HL-60 (cell line): Measurements from ENCODE around the gene ZNF862.

ENCODE experiments used
- POLR2AphosphoS5 ChIP-seq: IDR thresholded peaks from 2 replicates; pipeline ENCODE4 v1.6.1; 2012; ENCODE audit warnings: low read depth
- SPI1 ChIP-seq: IDR thresholded peaks from 2 replicates; pipeline ENCODE4 v1.6.1; 2012; ENCODE audit warnings: low read depth, mild to moderate bottlenecking, borderline replicate concordance
- TF ChIP-seq, protein P1 (sequence below): IDR thresholded peaks from one replicate; pipeline ENCODE4 v1.5.1; 2011; ENCODE audit warnings: low read length, control low read depth, inconsistent platforms; ENCODE audit not compliant: insufficient read depth
- TF ChIP-seq, protein P2 (sequence below): IDR thresholded peaks from 2 replicates; pipeline ENCODE4 v1.6.1; 2012; ENCODE audit warnings: low read depth; ENCODE audit not compliant: insufficient replicate concordance

DNA sequence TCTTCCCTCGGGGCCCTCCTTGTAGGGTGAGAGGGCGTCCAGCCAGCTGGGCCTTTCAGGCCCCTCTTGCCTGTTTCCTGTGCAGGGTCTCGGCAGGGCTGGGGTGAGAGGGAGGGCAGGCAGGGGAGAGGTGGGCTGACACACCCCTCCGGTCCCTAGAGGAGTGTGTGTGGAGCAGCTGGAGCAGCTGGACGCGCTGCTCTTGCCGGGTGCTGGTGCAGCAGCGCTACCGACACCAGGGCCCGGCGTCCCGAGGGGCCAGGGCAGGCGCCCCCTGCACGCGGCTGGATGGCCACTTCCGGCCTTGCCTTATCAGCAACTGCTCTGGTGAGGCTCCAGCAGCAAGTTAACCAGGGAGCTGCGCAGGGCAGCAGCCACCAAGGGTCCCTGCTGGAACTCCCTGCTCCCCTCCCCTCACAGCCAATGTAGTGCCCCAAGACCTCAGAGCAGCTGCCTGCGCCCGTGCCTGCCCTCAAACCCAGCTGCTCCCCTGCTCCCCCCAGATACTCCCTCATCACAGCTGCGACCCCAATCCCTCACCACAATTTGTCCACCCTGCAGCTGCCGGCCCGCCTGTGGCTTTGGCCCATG lies 15.7 kb upstream of the ZNF862 start:
- TF ChIP-seq, protein P1, sequence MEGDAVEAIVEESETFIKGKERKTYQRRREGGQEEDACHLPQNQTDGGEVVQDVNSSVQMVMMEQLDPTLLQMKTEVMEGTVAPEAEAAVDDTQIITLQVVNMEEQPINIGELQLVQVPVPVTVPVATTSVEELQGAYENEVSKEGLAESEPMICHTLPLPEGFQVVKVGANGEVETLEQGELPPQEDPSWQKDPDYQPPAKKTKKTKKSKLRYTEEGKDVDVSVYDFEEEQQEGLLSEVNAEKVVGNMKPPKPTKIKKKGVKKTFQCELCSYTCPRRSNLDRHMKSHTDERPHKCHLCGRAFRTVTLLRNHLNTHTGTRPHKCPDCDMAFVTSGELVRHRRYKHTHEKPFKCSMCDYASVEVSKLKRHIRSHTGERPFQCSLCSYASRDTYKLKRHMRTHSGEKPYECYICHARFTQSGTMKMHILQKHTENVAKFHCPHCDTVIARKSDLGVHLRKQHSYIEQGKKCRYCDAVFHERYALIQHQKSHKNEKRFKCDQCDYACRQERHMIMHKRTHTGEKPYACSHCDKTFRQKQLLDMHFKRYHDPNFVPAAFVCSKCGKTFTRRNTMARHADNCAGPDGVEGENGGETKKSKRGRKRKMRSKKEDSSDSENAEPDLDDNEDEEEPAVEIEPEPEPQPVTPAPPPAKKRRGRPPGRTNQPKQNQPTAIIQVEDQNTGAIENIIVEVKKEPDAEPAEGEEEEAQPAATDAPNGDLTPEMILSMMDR = no peak
- no peak for TF ChIP-seq POLR2AphosphoS5
- TF ChIP-seq, protein P2, sequence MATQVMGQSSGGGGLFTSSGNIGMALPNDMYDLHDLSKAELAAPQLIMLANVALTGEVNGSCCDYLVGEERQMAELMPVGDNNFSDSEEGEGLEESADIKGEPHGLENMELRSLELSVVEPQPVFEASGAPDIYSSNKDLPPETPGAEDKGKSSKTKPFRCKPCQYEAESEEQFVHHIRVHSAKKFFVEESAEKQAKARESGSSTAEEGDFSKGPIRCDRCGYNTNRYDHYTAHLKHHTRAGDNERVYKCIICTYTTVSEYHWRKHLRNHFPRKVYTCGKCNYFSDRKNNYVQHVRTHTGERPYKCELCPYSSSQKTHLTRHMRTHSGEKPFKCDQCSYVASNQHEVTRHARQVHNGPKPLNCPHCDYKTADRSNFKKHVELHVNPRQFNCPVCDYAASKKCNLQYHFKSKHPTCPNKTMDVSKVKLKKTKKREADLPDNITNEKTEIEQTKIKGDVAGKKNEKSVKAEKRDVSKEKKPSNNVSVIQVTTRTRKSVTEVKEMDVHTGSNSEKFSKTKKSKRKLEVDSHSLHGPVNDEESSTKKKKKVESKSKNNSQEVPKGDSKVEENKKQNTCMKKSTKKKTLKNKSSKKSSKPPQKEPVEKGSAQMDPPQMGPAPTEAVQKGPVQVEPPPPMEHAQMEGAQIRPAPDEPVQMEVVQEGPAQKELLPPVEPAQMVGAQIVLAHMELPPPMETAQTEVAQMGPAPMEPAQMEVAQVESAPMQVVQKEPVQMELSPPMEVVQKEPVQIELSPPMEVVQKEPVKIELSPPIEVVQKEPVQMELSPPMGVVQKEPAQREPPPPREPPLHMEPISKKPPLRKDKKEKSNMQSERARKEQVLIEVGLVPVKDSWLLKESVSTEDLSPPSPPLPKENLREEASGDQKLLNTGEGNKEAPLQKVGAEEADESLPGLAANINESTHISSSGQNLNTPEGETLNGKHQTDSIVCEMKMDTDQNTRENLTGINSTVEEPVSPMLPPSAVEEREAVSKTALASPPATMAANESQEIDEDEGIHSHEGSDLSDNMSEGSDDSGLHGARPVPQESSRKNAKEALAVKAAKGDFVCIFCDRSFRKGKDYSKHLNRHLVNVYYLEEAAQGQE = no peak
- no peak for TF ChIP-seq SPI1
